H1 (cell line): ENCODE measurements around the gene PHLDA3. TPM values are rescaled to one million over a fixed set of nuclear protein-coding genes. Genes with fewer than 3 reads are reported as not detected.

Source experiments
- ATF3 ChIP-seq: IDR thresholded peaks from 2 replicates; pipeline ENCODE4 v1.6.1; 2011; ENCODE audit warnings: low read depth, mild to moderate bottlenecking, low read length; ENCODE audit not compliant: insufficient read depth
- BACH1 ChIP-seq: IDR thresholded peaks from 2 replicates; pipeline ENCODE4 v1.6.1; 2012; ENCODE audit warnings: low read length, improper control_type of control experiment
- polyA plus RNA-seq, 7 experiments: library from polyadenylated mRNA; depleted of rRNA in 3 of 7; stranded (reverse) in 5 of 7; unstranded in 2 of 7; fragments of >200 nt in 5 of 7; fragments of 200-250 nt in 2 of 7; gene quantifications; 1 replicate in 5 of 7; 2 replicates in 1 of 7; 4 replicates in 1 of 7; pipeline versions ENCODE4 v1.2.1 to v1.2.3, GENCODE V29; 2011 to 2013; ENCODE audit warnings: missing spikeins in 2 of 7, mixed read lengths in 2 of 7
- total RNA-seq: library from RNA; stranded (reverse); fragmentation: NEBNext Ultra II Directional; extraction: Animal tissue kit (Norgen Biotek cat#: 25700); gene quantifications from 2 replicates; pipeline ENCODE4 v1.2.1, GENCODE V29; 2021

Gene PHLDA3
- total and polyA plus RNA-seq, 2 of the 8 experiments (the other 6 are each of a cell fraction or from before 2014, with no cell fraction given): 25.5 to 27.5 TPM

DNA sequence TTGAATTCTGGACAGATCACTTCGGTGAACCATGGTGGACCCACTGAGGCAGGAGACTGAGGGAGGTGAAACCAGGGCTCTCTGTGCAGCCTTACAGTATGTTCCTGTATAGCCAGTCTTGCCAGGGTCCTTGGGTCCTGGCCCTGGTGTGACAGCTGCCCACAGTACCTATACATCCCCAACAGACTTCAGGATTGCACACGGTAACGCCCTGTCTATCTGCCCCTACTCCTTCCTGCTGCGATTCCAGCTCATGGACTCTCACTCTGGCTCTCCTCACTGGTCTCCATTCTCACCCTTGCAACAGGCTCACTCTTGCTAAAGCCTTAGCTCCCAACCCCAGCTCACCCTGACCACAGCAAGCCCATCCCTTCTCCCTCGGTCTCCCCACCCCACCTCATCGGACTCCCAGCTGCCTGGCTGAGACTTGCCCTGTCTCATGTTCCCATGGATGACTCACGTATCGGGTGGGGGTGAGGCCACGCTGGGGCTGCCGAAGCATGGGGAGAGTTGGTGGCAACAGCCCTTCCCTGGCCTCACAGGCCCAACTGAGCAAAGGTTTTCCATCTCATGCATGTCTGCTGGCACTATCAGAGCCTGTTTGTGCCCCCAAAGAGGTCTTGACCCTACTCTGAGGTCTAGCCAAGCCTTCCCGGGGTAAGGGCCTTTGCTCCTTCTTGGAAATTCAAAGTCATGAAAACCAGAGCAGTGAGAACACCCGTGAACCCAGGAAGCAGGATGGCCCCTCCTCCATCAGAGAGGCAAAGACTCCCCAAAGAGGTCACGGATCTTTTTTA is 7.1 kb downstream of the PHLDA3 start (continued):
- TF ChIP-seq ATF3 (no peak), BACH1 (no peak)
